ENCODE results near the gene PPIL6.

PPIL6 gene

DNA sequence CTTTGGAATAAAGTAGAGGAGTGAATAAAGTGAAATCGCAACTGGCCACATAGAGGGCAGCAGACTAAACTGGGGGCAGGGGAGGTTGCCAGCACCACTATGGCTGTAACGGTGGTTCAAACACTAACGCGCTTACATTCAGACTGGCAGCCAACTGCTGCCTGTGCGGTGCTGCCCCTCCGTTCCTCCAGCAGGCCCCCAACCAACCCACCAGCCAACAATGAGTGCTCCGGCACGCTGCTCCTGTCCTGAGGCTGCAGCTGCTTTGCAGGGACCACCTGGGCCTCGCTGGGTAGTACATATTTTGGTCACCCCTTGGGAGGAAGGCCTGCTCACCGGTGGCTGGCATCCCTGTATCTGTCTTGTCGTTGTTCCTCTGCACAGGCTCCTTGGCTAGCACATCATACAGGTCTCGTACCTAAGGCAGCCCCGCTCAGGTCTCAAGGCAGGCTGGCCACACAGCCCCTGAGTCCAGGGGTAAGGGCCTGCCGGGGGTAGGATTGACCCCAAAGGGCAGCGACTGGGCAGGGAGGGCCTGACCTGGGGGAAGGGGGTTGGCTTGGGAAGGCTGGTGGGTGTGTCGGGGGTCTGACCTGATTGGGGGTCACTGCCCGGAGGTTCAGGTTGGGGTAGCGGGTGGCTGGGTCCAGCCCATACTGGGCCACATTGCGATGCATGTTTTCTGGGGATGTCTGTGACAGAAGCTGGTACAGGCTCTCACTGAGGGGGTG lies 8.8 kb upstream of the PPIL6 start:
- no peak for DNase-seq (ENCODE audit: low read depth)

DNA sequence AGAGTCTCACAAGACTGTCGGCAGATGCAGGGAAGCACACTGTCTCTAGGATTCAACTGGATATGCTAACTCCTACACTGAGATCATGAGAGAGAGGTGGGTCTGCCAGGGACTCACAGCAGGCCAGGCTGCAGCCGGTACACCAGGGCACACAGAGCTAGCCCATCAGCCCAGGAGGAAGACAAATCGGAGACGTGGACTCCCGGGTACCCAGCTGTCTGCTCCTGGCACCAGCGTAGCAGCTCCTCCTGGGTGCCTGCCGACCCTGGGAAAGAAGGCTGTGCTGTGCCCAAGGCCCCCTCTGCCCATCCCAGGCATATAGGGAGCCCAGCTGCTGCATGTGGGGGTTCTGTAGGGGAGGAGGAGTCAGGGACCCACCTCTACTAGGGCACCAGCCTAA lies 8.2 kb upstream of the PPIL6 start:
- no peak for DNase-seq (ENCODE audit: low read depth)

DNA sequence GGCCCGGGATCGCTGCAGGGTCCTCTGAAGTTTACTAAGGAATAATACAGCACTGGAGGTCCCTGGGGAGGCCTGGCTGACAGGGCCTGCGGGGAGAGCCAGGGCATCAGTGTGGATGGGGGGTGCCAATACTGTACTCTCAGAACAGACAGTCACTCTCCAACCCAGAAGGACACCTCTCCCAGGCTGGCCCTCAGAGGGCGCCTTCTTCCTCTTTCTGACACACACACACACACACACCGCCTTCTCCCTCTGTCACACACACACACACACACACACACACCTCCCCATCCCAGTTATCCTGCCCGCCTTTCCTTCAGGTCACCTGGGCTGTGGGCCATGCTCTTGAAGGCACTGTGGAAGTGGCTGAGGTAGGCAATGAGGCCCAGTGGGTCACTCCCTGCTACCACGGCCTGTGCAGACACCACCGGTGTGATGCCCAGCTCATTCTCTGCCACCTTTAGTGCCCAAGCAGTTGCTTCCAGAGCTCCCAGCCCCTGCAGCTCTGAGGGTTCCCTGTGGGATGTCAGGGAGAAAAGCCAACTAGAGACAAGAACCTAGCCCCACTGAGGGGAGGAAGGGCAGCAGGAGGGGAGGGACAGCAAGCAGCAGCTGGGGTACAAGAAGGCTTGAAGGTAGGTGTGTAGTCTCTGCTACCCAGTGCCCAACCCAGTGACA lies 7.6 kb upstream of the PPIL6 start:
- DNase-seq (ENCODE audit: low read depth): no peak

DNA sequence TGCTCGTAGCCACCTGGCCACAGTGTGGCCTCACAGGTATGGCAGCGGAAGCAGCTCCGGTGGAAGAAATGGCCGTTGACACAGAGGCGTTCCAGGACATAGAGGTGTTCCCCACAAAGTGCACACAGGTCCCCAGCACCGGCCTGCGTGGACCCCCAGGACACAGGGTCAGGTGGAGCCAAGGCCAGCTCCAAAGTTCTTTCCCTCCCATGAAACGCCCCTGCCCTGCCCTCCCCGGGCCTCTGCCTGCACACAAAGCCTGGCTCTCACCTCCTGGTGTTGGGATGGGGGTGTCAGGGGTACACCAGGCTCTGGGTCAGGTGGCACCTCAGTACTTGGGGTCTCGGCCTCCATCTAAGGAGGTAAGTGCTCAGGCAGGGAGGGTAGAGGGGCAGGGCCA lies 6.7 kb upstream of the PPIL6 start:
- no peak for DNase-seq (ENCODE audit: low read depth)

DNA sequence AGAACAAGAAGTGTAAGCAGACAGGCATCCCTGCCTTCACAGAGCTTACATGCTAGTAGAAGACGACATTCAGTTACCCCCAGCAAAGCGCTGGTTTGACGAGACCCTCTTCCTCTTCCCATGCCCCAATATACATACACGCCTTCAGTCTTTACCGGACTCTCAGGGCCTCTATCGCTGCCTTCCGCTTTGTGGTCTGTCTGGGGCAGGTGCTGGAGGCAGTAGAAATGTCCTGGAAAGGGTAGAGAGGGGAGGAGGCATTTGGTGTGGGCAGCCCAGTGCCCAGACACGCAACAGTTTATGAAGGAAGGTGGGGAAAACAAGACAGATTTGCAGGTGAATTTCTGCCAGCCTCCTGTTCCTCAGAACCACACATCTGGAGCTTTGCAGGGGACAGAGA lies 6.1 kb upstream of the PPIL6 start:
- DNase-seq (ENCODE audit: low read depth): no peak

DNA sequence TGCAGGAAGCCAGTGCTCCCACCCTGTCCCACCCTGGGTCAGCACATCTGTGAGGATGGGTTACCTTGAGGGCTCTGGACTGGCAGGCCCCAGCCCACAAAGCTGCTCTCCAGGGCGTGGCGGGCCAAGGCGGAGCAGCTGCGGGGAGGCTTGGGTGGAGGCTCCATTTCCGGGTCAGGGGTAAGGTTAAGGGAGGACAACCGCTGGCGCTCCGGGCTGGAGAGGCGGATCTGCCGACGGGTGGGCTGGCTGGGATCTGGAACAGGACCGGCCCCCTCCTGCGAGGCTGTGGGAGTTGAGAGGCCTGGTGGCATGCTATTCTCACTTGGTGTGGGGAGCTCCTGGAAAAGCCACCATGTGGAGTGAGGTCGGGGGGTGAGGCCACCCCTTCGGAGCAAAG lies 5.6 kb upstream of the PPIL6 start:
- DNase-seq (ENCODE audit: low read depth): no peak

DNA sequence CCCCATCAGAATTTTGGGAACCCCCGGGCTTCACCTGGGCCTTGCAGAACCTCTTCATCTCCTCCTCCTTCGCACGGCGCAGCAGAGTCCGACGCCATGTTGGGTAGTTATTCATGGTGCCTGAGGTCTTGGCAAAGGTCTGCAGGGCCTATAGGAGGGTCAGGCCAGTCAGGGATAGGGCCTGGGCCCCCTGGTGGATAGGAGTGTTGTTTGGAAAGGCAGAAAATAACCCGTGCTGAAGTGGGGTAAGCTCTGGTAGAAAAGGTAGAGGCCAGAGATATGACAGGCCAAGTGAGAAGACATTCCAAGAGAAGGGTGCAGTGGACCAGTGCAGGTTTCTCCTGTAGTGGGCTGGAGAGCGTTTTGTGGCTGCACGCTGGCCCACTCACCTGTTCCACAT lies 5.0 kb upstream of the PPIL6 start:
- no peak for DNase-seq (ENCODE audit: low read depth)

DNA sequence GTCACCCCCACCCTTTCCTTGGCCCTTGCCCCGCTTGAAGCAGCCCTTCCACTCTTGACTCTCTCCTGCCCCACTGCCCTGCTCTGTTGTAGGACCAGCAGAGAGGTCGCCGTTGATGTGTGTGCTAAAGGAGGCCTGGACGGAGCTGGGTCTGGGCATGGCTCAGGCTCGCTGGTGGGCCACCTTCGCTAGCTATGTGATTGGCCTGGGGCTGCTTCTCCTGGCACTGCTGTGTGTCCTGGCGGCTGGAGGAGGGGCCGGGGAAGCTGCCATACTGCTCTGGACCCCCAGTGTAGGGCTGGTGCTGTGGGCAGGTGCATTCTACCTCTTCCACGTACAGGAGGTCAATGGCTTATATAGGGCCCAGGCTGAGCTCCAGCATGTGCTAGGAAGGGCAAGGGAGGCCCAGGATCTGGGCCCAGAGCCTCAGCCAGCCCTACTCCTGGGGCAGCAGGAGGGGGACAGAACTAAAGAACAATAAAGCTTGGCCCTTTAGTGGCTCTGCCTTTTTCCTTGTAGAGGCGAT lies 3.1 kb upstream of the PPIL6 start:
- DNase-seq (ENCODE audit: low read depth): no peak

DNA sequence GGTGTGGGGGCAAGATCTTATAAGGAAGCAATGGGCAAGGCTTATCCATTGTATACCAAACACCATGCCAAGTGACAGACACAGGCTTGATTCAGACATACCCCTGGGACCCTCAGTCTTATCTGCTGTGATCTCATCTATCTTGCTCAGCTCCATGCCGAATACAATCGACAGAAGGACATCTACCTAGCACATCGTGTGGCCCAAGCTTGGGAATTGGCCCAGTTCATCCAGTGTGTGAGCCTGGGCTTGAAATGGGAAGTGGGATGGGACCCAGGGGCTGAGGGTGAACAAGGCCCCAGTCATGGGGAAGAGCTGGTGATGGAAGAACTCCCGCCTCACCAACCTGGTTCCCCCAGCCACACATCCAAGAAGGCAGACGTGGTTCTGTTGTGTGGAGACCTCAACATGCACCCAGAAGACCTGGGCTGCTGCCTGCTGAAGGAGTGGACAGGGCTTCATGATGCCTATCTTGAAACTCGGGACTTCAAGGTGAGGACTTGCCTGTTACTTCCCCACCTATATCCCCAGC lies 2.0 kb upstream of the PPIL6 start:
- no peak for DNase-seq (ENCODE audit: low read depth)

DNA sequence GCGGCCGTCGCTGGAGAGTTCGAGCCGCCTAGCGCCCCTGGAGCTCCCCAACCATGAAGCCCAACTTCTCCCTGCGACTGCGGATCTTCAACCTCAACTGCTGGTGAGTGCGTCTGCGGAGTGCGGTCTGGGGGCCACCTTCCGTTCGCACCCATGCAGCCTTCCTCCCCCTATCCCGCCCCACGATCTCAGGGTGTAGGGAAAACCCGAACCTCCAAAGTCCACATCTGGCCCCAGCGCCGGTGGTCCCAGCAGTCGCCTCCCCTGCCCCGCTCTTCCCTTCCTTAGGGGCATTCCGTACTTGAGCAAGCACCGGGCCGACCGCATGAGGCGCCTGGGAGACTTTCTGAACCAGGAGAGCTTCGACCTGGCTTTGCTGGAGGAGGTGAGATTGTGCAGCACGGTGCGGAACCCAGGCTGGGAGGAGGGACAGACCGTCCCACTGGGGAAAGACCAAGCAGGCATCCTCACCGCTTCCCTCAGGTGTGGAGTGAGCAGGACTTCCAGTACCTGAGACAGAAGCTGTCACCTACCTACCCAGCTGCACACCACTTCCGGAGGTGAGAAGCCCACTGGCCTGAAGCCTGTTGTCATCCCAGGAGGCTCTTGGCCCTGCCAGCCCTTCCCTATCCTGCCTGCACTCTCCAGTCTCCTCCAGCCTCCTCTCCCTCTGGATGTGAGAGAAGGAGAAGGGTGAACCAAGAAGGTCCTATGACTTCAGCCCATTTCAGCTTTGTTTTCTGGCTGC lies 815 bp upstream of the PPIL6 start:
- no peak for DNase-seq (ENCODE audit: low read depth)

DNA sequence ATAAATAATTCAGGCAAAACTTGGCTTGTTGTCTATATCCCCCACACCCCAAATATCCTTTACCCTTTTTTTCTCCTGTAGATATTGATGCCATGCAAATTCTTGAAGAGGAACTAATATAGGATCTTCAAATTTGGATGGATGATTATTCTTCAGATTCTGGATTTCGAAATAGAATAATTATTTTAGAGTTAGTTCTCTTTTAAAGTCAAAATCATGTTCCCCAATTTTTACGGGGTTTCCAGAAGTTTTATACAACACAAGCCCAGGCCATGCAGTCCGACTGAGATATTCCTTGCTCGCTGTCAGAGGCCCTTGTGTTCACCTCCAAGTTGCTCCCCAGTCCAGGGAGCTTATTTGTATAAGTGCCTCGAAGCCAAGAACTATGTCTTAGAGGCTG lies 4.4 kb downstream of the PPIL6 start:
- DNase-seq (ENCODE audit: low read depth): no peak

DNA sequence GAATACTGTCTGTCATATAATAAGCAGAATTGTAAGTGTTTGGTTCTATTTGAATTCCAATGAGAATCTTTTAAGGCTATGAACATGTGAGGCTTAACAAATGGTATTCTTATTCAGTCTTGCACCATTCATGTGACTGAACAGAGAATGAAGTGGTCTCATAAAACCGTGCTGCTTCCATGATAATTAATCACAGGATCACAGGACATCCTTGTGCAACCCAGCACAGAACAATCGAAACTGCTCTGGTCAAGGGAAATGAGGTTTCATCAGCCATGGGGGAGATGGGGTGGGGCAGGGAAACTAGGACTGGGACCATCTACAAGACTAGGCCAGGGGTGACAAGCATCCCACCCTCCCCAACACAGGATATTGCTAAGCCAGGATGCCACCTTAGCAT lies 6.0 kb downstream of the PPIL6 start:
- DNase-seq (ENCODE audit: low read depth): no peak

DNA sequence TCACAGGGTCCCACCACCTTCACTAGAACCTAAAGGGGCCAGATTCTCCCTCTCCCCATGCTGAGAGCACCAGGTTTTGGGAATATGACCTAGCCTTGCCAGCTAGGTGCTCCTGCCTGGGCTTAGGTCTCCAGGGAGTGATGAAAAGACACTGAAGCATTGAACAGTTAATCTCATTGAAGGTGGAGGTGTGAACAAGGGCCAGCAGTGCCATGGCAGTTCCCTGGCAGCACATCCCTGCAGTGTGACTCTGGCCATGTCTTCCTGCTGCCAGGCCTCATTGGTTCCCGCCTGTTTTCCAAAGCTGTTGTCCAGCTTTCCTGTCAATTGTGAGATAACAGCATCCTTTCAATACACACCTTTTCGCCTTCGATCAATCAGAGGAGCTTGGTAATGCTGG lies 10.9 kb downstream of the PPIL6 start:
- no peak for DNase-seq (ENCODE audit: low read depth)

DNA sequence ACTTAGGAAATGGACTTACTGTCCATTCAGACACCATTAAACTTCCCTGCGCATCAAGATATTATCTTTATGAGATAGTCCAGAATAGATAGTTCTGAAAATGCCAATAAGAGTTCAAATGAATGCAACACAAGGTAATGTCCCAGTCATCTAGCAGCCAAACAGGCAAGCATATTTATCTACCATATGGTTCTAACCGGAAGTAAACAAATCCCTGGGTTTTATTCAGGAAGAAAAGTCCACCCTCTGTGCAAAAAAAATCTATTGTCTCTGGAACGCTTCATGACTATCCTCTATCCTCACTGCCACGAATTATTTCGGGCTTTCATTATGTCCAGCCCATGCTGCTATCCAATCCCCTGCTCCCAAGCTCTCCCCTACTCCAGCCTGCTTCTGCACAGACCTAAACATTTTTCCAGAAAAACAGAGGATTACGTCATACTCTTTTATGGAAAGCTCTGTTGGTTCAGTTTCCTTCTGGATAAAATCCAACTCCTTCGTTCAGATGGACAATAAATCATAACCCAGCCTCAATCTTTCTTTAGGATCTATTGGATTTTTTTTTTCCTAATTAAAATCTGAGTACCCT lies 11.4 kb downstream of the PPIL6 start:
- DNase-seq (ENCODE audit: low read depth): no peak

DNA sequence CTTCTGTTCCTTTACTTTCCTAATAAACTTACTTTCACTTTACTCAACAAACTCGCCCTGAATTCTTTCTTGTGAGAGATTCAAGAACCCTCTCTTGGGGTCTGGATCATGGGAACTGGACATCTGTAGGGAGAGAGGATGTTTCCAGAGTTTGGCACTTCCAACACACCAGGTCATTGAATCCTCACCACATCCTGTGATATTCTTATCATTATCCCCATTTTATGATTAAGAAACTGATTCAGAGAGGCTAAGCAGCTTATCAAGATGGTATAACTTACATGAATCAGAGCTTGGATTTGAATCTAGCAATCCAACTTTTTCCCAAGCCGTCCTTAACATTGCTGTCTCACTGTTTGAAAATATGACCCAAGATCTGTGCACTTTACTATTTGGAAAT lies 15.5 kb downstream of the PPIL6 start:
- DNase-seq (ENCODE audit: low read depth): no peak

DNA sequence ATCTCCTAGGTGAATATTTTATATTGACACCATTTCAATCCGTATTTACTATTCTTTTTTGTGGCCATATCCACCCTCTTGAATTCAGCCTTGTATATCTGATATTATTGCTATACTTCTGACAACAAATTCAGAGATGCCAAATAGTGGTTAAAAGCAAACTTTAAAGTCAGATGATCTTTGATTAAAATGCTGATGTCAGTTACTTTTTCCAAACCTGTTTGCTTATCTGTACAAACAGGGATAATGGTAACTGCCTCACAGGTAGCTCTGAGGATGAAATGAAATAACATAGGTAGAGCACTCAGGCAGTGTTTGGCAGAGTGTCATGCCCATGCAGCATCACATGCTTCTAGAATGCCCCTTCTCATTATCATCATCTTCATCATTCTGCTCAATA lies 19.2 kb downstream of the PPIL6 start:
- no peak for DNase-seq (ENCODE audit: low read depth)

DNA sequence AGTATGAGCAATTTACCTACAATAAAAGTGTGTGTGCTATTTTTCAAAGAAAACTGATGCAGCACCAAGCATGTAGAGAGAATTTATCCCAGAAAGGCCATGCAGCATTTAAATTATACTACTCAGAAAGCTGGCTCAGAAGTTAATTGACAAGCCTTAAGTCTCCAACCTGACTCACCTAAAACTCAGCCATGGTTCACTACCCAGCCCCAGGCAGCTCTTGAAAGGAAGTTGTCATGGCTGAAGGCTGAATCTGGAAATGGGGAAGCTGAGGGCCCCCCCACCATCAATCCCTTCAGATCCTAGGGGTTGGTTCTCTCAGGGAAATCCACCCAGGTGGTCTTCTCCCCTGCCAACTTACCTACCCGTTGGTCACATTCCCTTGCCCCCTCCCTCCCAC lies 19.7 kb downstream of the PPIL6 start:
- no peak for DNase-seq (ENCODE audit: low read depth)

DNA sequence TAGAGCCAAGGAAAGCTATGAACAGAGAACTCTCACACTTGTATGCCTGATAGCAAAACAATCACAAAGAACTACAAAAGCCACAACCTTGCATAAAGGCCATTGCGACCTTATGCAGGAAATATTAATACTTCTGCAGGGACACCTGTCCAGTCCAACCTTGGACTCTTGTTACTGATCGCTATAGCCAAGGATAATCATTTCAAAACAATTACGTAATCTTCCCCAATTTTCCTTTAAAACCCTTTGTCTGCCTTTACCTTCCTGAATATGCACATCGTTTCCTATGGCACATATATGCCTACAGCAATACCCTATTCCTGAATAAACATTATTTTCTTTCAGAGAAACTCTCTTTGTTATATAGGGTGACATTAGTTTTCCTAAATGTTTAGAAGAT lies 22.8 kb downstream of the PPIL6 start:
- no peak for DNase-seq (ENCODE audit: low read depth)

DNA sequence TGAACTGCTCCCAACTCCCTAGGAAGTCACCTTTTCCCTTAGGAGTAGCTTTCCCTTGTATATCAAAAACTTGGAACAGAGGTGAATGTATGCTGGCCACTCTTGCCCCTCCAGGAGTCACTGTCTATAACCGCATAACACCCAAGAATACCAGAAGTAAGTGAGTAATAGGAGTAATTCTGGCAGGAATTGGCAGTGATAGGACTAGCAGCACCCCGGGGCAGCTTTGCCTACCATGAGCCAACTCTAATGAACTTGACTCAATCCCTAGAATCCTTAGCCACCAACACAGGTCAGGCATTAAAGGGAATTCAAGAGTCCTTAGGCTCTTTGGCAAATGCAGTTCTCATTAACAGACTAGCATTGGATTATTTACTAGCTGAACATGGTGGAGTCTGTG lies 29.4 kb downstream of the PPIL6 start:
- DNase-seq (ENCODE audit: low read depth): no peak

DNA sequence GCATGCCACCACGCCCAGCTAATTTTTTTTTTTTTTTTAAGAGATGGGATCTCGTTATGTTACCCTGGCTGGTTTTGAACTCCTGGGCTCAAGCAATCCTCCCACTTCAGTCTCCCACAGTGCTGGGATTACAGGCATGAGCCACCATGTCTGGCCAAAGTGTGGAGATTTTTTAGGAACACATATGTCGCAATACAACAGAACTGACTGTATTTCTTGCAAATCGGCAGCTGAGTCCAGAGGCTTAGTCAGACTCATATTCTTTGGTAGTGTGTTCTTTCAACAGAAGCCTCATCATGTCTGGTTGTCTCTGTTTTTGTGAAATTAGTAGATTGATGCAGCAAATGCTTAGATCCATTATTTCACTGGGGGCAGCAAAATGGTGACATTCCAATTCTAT lies 34.2 kb downstream of the PPIL6 start:
- DNase-seq (ENCODE audit: low read depth): no peak

DNA sequence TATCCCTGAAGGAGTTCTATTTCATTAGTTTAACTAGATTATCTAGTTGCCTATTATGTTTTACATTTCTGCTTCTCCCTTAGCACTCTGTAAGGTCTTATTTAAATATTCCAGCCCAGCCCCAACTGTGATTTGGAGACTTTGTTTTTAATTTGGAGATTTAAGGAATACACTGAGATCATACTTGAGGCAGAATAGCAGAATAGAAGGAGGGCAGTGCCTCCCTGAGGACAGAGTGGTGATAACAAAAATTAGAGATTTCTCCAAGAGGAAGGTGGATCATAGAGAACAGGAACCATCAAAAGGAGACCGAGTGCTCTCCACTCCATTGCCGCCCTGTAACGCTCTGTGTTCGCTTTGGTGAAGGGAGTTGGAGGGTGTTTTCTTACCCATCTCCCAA lies 43.4 kb downstream of the PPIL6 start:
- no peak for DNase-seq (ENCODE audit: low read depth)

DNA sequence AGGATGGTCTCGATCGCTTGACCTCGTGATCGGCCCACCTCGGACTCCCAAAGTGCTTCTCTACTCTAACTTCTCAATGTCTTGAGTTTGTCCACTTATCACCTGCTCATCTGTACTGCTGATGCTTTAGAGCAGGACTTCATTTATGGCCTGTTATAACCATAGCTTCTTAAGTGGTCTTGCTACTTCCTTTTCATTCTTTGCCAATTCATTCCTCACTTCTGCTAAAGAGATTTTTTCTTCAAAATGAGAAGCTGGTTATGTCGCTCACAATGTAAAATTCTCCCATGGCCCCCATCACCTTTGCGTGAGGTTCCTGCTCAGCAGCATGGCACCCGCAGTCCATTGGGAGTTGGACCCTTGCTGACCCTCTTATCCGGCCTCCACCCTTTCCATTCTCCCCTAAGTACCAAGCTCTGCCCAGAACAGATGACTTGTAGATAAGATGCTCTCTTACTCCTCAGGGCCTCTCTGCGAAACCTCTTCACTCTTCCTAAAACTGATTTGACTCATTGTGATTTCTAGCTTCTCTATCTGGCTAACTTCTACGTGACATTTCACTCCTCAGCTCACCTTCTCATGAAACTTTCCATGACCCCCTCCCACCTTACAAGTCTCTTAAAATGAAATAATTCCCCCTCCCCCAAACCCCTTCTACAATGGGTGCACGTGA lies 44.2 kb downstream of the PPIL6 start:
- no peak for DNase-seq (ENCODE audit: low read depth)

Measured in stimulated activated CD8-positive, alpha-beta memory T cell treated with anti-CD3 and anti-CD28 coated beads, Interleukin-4, amount 100 ng/mL, for 24 hours (primary cell).